Subcutaneous abdominal adipose tissue (tissue), 5 donors: Measurements from ENCODE around the gene STKLD1.

ENCODE experiments used
- H3K27ac ChIP-seq: one replicate; pipeline ENCODE4 v1.7.0; 2013; ENCODE audit warnings: low read depth, mild to moderate bottlenecking, inconsistent platforms, low read length, moderate library complexity
- H3K27me3 ChIP-seq, 5 donors: one replicate each; pipeline ENCODE4 v1.7.0; 2013; ENCODE audit warnings: low read length in 5 of 5, inconsistent platforms in 1 of 5; ENCODE audit not compliant: control insufficient read depth in 5 of 5, insufficient read depth in 4 of 5
- H3K36me3 ChIP-seq, 5 donors: one replicate each; pipeline ENCODE4 v1.7.0; 2013; ENCODE audit warnings: low read length in 5 of 5; ENCODE audit not compliant: control insufficient read depth in 5 of 5, insufficient read depth in 5 of 5
- H3K4me1 ChIP-seq, 5 donors: one replicate each; pipeline ENCODE4 v1.7.0; 2013; ENCODE audit warnings: low read length in 5 of 5, mild to moderate bottlenecking in 3 of 5, moderate library complexity in 1 of 5; ENCODE audit not compliant: control insufficient read depth in 5 of 5, insufficient read depth in 5 of 5
- H3K4me3 ChIP-seq, 5 donors: one replicate each; pipeline ENCODE4 v1.7.0; 2013; ENCODE audit warnings: low read length in 5 of 5, low read depth in 1 of 5
- H3K9ac ChIP-seq, 5 donors: one replicate each; pipeline ENCODE4 v1.7.0; 2013; ENCODE audit warnings: low read length in 5 of 5, mild to moderate bottlenecking in 4 of 5, moderate library complexity in 3 of 5
- H3K9me3 ChIP-seq, 5 donors: one replicate each; pipeline ENCODE4 v1.7.0; 2013; ENCODE audit warnings: low read length in 5 of 5; ENCODE audit not compliant: control insufficient read depth in 5 of 5
- donor health status: healthy.
- donor health status: healthy.
- donor health status: healthy.
- donor health status: healthy.
- donor health status: healthy.

The STKLD1 gene

GRCh38 chr9:133403766-133404453 is 27.7 kb downstream of the STKLD1 start:
- Histone ChIP-seq H3K9me3 (no peaks in the 10 kb centered on the region), H3K4me1 (peaks cover 0 to 17% (median 10%) of the 10 kb centered on the region in 5 donors), H3K4me3 (no peak overlapping the region), H3K27ac (no peak overlapping the region), H3K36me3 (peaks cover 0 to 59% (median 39%) of the 10 kb centered on the region in 5 donors), H3K27me3 (no peaks in the 10 kb centered on the region), H3K9ac (no peak overlapping the region)

- Histone ChIP-seq H3K27ac (no peak overlapping the region), H3K9me3 (no peaks in the 10 kb centered on the region), H3K9ac (no peak overlapping the region), H3K27me3 (no peaks in the 10 kb centered on the region), H3K4me1 (peaks cover 0 to 17% (median 10%) of the 10 kb centered on the region in 5 donors), H3K36me3 (peaks cover 0 to 65% (median 44%) of the 10 kb centered on the region in 5 donors), H3K4me3 (no peak overlapping the region)
Observed at GRCh38 chr9:133404454-133405002, 28.4 kb downstream of the STKLD1 start.

- no peak overlapping the region for H3K4me3 ChIP-seq
- no peaks in the 10 kb centered on the region for H3K9me3 ChIP-seq
- H3K27ac ChIP-seq = no peak overlapping the region
- H3K36me3 ChIP-seq = peaks cover 0 to 74% (median 56%) of the 10 kb centered on the region in 5 donors
- H3K4me1 ChIP-seq = peaks cover 0 to 17% (median 10%) of the 10 kb centered on the region in 5 donors
- H3K9ac ChIP-seq = no peak overlapping the region
- H3K27me3 ChIP-seq = no peaks in the 10 kb centered on the region
Observed at GRCh38 chr9:133405508-133406438, 29.6 kb downstream of the STKLD1 start.

- H3K9ac ChIP-seq = no peak overlapping the region
- H3K27me3 ChIP-seq = no peaks in the 10 kb centered on the region
- no peak overlapping the region for H3K27ac ChIP-seq
- no peak overlapping the region for H3K4me3 ChIP-seq
- H3K36me3 ChIP-seq = peaks cover 0 to 80% (median 62%) of the 10 kb centered on the region in 5 donors
- no peaks in the 10 kb centered on the region for H3K9me3 ChIP-seq
- peaks cover 0 to 17% (median 10%) of the 10 kb centered on the region in 5 donors for H3K4me1 ChIP-seq
Observed at GRCh38 chr9:133406480-133407307, 30.5 kb downstream of the STKLD1 start.

- no peaks in the 10 kb centered on the region for H3K9me3 ChIP-seq
- H3K36me3 ChIP-seq = peaks cover 0 to 84% (median 75%) of the 10 kb centered on the region in 5 donors
Observed at GRCh38 chr9:133408042-133408441, 31.9 kb downstream of the STKLD1 start.

GRCh38 chr9:133415170-133415569 is 39.0 kb downstream of the STKLD1 start:
- Histone ChIP-seq H3K27ac (no peak overlapping the region), H3K36me3 (peaks cover 3 to 49% (median 45%) of the 10 kb centered on the region in 5 donors), H3K9me3 (no peaks in the 10 kb centered on the region), H3K4me1 (peaks cover 6 to 30% (median 24%) of the 10 kb centered on the region in 5 donors), H3K9ac (no peak overlapping the region), H3K4me3 (no peak overlapping the region), H3K27me3 (no peaks in the 10 kb centered on the region)

More at GRCh38 chr9:133408042-133408441, 31.9 kb downstream of the STKLD1 start:
- Histone ChIP-seq H3K9ac (no peak overlapping the region), H3K4me1 (peaks cover 0 to 10% (median 6%) of the 10 kb centered on the region in 5 donors), H3K27me3 (no peaks in the 10 kb centered on the region), H3K27ac (no peak overlapping the region), H3K4me3 (no peak overlapping the region)

- Histone ChIP-seq H3K9ac (peak within 1 kb of the TSS; percentile 44 to 89 (median 84)), H3K9me3 (no peaks in the 10 kb centered on the region), H3K36me3 (peaks cover 3 to 26% (median 23%) of the 10 kb centered on the region in 5 donors), H3K27me3 (peaks cover 0 to 2% (median 0%) of the 10 kb centered on the region in 5 donors), H3K4me3 (peak within 1 kb of the TSS; percentile 67 to 80 (median 79)), H3K4me1 (peaks cover 6 to 30% (median 24%) of the 10 kb centered on the region in 5 donors), H3K27ac (peak within 1 kb of the TSS; percentile 41)
Observed at GRCh38 chr9:133417541-133418461, 41.6 kb downstream of the STKLD1 start, which contains the start of gene REXO4. Gene REXO4, minus strand, starts transcription at chr9:133418010. Its CDS starts 166 bp downstream, at chr9:133417844.

- peaks cover 0 to 2% (median 0%) of the 10 kb centered on the region in 5 donors for H3K27me3 ChIP-seq
- H3K4me3 ChIP-seq = no peak overlapping the region
- peaks cover 3 to 16% (median 12%) of the 10 kb centered on the region in 5 donors for H3K36me3 ChIP-seq
- peaks cover 6 to 30% (median 24%) of the 10 kb centered on the region in 5 donors for H3K4me1 ChIP-seq
- H3K9me3 ChIP-seq = no peaks in the 10 kb centered on the region
- no peak overlapping the region for H3K27ac ChIP-seq
- H3K9ac ChIP-seq = no peak overlapping the region
Observed at GRCh38 chr9:133419005-133419404, 42.8 kb downstream of the STKLD1 start.
